T follicular helper cell (primary cell): ENCODE results near the gene FBXW8.

Source experiments
- DNase-seq: peaks from one replicate; pipeline ENCODE4 v3.0.0-alpha.2; 2020; ENCODE audit warnings: low read depth

The FBXW8 gene

GRCh38 chr12:116955382-116956021 lies 44.8 kb downstream of the FBXW8 start:
- no peak for DNase-seq

- no peak for DNase-seq
Observed at GRCh38 chr12:116958402-116959197, 47.9 kb downstream of the FBXW8 start.

DNA sequence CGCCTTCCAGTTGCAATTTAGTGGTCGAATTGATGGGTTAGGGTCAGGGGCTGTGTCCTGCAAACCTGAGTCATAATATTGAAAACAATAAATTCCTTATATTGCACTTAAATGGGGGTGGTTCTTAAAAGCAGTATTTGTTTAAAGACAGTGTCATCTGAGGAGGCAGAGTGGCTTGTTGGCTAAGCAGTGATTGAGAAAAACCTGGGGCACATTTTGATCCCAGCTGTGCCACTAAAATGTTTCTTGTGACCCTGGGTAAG lies 48.4 kb downstream of the FBXW8 start:
- no peak for DNase-seq

DNA sequence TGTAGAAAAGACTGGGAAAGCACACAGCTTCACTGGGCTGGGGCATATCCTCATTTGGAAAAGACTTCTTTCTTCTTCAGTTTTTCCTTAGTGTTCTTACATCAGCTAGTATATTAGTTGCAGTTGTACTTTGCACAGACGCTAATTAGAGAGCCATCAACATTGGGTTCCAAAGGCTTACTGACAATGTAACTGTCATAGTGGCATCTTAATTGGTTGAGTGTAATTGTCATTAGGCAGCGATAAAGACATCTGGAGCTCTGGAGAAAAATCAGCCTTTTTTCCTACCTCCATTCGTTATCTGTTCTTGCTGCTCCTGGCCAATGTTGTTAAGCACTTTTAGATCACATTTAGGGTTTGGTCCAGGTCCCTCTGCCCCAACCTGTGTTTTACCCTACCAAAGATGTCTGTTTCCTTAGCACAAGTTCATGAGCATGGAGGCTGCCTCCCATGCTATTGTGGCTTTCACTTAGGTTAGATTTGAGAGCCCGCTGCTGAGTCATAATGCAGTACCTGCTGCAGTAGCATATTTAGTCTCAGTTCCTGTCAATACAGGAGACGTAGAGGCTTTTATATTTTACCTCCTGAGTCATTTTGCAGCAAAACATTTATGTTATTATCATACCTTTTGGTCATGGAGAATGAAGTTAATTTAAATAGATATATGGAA lies 49.2 kb downstream of the FBXW8 start:
- no peak for DNase-seq

GRCh38 chr12:116962197-116962596 lies 51.4 kb downstream of the FBXW8 start:
- no peak for DNase-seq

GRCh38 chr12:116962783-116963356 lies 52.1 kb downstream of the FBXW8 start:
- no peak for DNase-seq

DNA sequence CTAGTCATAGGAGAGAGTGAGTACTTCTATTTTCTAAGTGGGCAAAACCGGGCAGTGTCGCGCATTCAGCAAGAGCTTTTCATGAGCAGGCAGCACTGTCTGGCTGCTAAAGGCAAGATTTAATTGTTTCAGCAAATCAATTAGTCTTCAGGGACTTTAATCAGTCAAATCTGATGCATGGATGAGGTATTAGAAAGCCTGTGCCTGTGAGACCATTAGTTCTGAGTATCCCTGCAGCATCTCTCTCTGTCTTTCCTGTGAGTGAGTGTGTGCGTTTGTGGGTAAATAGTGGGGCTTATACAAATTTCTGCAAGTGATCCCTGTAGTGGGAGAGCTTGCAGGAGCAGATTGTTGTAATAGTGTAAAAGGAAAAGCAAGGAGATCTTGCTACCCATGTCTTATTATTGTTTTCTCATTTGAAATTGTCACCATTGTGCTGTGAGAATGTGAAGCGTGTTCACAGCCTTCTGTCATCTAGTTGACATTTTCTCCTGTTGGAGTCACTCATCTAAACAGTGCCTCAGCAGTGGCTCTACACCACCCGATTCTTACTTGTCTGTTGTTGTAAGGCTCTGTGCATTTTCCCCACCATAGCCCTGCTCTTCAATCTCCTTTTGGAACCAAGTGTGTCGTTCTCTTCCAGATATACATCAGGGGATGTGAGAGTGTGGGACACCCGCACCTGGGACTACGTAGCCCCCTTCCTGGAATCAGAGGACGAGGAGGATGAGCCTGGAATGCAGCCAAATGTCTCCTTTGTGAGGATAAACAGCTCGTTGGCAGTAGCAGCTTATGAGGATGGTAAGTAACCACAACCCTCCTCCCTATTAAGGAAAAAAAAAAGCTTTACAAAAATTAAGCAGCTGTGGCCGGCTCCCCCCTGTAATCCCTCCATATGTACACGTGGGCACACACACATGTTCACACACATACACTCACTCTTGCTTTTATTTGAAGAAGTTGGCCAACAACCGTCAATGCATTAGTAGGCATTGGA lies 53.6 kb downstream of the FBXW8 start:
- no peak for DNase-seq

DNA sequence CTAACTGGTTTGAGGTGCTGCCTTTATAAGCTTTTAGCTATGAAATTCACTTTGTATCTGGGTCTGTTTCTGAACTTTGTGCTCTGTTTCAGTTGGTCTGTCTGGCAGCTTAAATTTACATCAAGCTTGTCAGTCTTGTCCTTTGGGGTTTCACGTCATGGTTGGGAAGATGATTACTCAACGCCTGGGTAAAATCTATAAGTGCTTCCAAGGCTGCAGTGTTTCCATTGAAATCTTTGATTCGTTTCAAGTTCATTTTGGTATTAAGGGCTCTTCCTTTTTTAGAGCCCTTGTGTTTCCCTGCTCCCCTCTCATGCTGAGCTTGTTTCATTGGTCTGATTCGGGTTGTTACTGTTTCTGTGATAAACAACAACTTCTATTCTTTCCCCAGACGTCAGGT lies 58.2 kb downstream of the FBXW8 start:
- no peak for DNase-seq

- DNase-seq: no peak
Observed at GRCh38 chr12:116969615-116970585, 59.1 kb downstream of the FBXW8 start.

DNA sequence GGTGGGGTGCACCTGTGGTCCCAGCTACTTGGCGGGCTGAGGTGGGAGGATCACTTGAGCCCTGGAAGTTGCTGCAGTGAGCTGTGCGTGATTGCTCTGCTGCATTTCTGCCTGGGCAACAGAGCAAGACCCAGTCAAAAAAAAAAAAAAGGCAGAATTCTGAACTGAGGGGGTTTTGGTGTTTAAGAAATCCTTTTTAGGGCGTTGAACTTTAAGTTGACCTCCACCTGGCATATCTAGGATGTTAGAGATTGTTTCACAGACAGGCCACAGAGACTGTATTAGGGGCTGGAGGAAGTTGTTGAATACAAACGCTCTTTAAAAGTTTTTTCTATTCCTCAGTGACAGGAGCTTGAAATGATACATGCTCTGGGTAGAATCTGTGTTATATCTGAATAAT lies 60.5 kb downstream of the FBXW8 start:
- no peak for DNase-seq

DNA sequence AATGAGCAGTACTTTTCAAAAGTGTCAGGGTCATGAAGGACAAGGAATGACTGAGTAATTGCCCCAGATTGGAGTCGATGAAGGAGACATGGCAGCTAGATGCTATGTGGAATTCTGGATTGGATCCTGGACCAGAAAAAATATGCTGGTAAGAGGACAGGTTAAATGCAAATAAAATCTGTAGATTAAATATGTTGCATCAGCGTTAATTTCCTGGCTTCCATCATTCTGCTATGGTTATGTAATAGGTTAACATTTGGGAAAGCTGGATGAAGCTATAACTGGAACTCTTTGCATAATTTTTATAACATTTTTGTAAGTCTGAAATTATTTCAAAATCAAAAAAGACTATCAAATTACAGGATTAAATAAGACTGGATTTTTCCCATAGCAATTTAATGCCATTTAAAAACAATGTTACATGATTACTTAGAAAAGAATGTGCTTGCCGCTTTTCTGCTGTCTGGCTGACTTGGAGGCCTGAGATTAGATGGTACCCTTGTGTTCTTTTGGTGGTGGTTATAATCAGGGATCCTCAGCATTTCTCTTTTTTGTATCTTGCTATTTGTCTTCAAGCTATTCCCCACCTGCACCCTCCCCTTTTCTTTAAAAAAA lies 65.1 kb downstream of the FBXW8 start:
- no peak for DNase-seq

DNA sequence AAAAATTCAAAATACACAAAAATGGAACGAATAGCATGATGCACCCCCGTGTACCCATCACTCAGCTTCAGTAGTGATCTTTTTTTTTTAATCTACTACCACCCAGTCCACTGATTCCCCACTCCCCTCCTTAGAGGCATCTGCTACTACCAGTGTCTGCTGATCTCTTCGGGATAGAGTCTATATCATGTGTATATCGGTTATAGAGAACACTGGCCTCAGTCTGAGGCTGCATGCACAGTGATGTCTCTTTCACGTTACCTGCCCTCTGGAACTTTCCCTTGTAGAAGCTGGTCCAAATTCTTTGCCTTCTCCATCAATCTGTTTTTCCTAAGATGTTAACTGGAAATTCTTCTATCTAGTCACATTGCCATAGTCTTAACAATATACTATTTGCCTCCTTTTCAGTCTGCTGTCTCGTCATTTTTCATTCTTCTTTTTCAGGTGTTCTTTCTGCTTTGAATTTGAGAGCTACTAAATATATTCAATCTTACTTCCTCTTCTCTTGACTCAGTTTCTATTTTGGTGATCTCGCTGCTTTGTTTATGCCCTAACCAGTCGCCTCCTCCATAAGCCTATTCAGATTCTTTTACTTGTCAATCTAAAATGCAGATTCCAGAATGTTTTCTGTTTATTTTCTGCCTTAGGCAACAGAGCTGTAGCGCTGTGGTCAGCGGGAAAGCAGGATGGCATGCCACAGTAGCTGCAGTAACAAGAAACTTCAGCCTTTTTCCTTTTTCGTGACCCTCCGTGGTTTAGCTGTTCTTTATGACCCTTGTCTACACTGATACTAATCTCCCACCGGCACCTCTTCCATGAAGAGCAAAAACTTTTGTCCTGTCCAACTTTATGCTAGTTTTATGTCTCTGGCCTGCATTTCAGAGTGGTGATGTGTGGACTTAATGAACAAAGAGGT lies 67.0 kb downstream of the FBXW8 start:
- no peak for DNase-seq

DNA sequence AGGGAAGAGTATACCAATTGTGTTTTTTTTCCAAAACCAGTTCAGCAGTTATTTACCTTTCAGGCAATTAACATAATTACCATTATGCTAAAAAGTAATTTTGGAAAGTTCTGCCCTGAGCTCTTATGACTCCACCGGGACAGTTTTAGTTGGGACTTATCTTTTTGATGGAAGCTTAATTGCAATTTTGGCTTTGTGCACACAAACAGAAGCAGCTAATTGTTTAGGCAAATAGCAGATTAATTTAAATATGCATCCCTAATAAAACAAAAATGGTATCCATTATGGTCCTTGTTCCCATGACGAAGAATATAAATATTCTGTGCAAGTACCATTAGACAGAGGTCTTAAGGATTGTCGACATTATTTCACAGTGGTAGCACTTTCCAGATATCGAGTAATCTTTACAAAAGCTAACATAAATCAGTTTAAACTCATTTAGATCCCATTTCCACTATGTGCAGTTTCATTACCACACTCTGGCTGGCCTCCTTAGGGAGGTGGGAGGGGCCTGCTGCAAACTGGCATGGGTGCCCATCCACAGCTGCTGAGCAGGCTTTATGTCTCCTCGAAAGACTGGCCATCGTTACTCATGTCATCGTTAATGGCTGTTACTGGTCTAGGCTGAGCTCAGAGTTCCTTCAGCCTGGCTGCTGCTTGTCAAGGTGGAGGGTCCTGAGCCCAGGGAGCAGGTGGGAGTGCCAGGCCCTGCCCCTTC lies 68.2 kb downstream of the FBXW8 start:
- DNase-seq: no peak

DNA sequence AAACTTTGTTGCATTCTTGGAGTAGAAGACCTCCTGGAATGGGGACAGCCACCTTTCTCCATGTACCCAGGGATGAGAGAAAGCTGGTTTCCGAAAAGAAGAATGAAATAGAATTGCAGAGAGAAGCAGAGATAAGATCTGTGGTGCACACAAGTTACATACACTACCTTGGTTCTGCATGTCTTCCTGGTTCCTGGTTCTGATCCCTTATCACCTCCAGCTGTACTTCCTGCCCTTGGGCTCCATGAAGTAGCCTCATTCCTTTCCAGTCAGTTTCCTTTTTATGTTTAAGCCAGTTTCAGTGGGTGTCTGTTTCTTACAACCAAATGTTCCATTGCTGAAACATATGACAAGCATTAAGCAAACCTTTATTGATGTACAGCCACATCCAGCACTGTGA lies 69.3 kb downstream of the FBXW8 start:
- DNase-seq: no peak

GRCh38 chr12:116982791-116983411 lies 72.2 kb downstream of the FBXW8 start:
- no peak for DNase-seq

- DNase-seq: no peak
Observed at GRCh38 chr12:116984098-116984497, 73.3 kb downstream of the FBXW8 start.

DNA sequence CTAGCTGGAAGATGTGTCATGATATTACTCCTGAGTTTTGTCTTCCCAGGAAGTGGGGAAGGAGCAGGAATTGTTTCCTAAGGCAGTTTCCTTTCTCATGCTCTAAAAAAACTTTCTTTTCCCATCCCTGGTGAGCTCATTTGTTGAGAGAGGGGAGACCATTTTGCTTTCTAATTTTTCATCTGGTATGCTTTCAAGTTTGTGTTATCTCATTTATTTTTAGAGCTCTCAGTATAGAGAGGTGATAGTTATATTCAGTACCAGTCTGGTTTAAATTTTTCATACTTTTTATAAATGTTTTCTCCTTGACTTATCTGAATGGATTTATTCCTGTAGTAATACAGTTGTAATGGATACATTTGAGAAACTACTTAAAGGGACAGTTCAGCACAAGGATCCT lies 79.6 kb downstream of the FBXW8 start:
- no peak for DNase-seq
